8988T (cell line): Measurements from ENCODE around the gene ACOT7.
"Not testable (repeated sequence)": the region's sequence is repeated elsewhere in the genome, so short reads cannot be mapped to it uniquely, and the experiment has no call there.

ENCODE experiments used
- DNase-seq: peaks from one replicate; pipeline ENCODE4 v3.0.0; 2011

Gene ACOT7

DNA sequence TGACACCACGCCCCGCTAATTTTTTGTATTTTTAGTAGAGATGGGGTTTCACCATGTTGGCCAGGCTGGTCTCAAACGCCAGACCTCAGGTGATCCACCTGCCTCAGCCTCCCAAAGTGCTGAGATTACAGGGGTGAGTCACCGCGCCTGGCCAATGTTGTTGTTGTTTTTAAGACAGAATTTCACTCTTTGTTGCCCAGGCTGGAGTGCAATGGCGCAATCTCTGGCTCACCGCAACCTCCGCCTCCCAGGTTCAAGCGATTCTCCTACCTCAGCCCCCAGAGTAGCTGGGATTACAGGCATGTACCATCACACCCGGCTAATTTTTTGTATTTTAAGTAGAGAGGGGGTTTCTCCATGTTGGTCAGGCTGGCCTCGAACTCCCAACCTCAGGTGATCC, 173.9 kb downstream of the ACOT7 start:
- not testable (repeated sequence) for DNase-seq

DNA sequence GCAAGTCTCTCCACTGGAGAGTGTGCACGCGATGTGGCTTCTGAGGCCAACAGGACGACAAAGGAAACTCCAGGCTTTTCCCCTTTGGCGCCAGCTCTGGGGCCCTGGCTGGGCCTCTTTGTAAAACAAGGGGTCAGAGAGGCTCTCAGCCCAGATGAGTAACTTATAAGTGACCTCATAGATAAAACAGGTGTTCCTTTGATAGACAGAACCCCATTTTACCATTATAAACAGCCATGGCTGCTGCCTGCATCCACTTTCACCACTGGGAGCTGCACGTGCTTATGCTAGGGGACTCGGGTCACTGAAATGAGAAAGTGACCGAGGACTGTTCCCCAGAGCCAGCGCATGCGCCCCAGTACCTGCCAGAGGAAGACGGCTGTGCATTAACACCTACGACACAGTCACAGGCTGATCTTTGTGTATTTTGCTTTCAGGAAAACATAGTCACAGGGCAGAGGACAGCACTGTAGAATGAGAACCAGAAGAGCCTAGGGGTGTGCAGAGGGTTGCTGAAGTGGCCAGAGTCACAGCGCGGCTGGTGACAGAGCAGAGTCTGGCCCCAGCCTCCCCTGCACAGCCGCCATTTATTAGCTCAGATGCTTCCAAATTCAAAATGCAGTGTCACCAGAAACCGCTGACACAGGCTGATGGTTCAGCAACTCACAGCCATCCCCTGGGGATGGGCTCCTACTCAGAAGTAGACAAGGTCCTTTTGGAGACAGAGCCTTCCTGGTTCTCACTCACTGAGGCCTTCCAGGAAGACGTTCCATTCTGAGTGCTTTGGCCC, 175.0 kb downstream of the ACOT7 start:
- no peak for DNase-seq
